PC-3 (cell line): Measurements from ENCODE around the gene BIVM. TPM values are rescaled to one million over a fixed set of nuclear protein-coding genes. Genes with fewer than 3 reads are reported as not detected.

ENCODE experiments used
- ATAC-seq: fragments of 200-7000 bp; cut with Tn5 transposase; 2 replicates; pipeline ENCODE4 v1.9.1; 2020; ENCODE audit warnings: mild to moderate bottlenecking, moderate library complexity
- BruUV-seq: library from RNA; stranded (reverse); fragments of 400-500 nt; replicated peaks from 2 replicates; lab custom pipeline; 2021; lab: Mats Ljungman, UMichigan
- CTCF ChIA-PET: fragments of 300-600 bp; sonication (Branson Sonifier 250); formaldehyde crosslinking; loops from one replicate; lab custom pipeline; 2022; ENCODE audit warnings: antibody characterized with exemption; lab: Charles Lee
- POLR2A ChIA-PET: fragments of 300-600 bp; sonication (Branson Sonifier 250); formaldehyde crosslinking; loops from one replicate; lab custom pipeline; 2022; ENCODE audit warnings: antibody characterized with exemption; ENCODE audit not compliant: unreplicated experiment; lab: Charles Lee
- DNase-seq: peaks from one replicate; pipeline ENCODE4 v3.0.0-alpha.2; 2015
- H2AFZ ChIP-seq: fragments of 300-600 bp; sonication (generic); 2 replicates; pipeline ENCODE4 v1.6.0; 2016; ENCODE audit warnings: antibody characterized with exemption, low read length
- H3F3A ChIP-seq: fragments of 300-600 bp; sonication (generic); one replicate; pipeline ENCODE4 v1.6.0; 2017; ENCODE audit warnings: antibody characterized with exemption, low read length, control low read depth, mild to moderate bottlenecking; ENCODE audit not compliant: unreplicated experiment
- H3K27ac ChIP-seq: fragments of 300-600 bp; sonication (generic); 2 replicates; pipeline ENCODE4 v1.5.1; 2016; ENCODE audit warnings: mild to moderate bottlenecking, low read length
- H3K27me3 ChIP-seq: fragments of 300-600 bp; sonication (generic); 2 replicates; pipeline ENCODE4 v1.6.1; 2016; ENCODE audit warnings: low read length, mixed read lengths
- H3K36me3 ChIP-seq: fragments of 300-600 bp; sonication (generic); 2 replicates; pipeline ENCODE4 v1.6.1; 2016; ENCODE audit warnings: low read depth, mixed run types, low read length, mixed read lengths
- H3K4me1 ChIP-seq: fragments of 300-600 bp; sonication (generic); 2 replicates; pipeline ENCODE4 v1.5.1; 2016; ENCODE audit warnings: low read length; ENCODE audit not compliant: insufficient read depth
- H3K4me2 ChIP-seq: fragments of 300-600 bp; sonication (generic); 2 replicates; pipeline ENCODE4 v1.6.0; 2016; ENCODE audit warnings: low read length
- H3K4me3 ChIP-seq: fragments of 300-600 bp; sonication (generic); 2 replicates; pipeline ENCODE4 v1.5.1; 2016; ENCODE audit warnings: mild to moderate bottlenecking, low read length, mixed read lengths
- H3K79me2 ChIP-seq: fragments of 300-600 bp; sonication (generic); 2 replicates; pipeline ENCODE4 v1.6.1; 2017; ENCODE audit warnings: low read length, mixed read lengths
- H3K9ac ChIP-seq: fragments of 300-600 bp; sonication (generic); 2 replicates; pipeline ENCODE4 v1.6.0; 2016; ENCODE audit warnings: mild to moderate bottlenecking, low read length
- H3K9me2 ChIP-seq: fragments of 300-600 bp; sonication (generic); replicated peaks from 2 replicates; pipeline ENCODE4 v1.6.1; 2016; ENCODE audit warnings: mixed run types, low read length, mixed read lengths
- H3K9me3 ChIP-seq: fragments of 300-600 bp; sonication (generic); 2 replicates; pipeline ENCODE4 v1.6.1; 2016; ENCODE audit warnings: low read length, mixed read lengths
- H4K20me1 ChIP-seq: fragments of 300-600 bp; sonication (generic); 2 replicates; pipeline ENCODE4 v1.6.1; 2016; ENCODE audit warnings: low read length, mixed read lengths
- CTCF ChIP-seq: fragments of 300-600 bp; sonication (generic); conservative IDR thresholded peaks from 2 replicates; pipeline ENCODE4 v1.5.1; 2017; ENCODE audit warnings: antibody characterized with exemption, low read depth, mild to moderate bottlenecking, low read length
- EZH2 ChIP-seq: fragments of 300-600 bp; sonication (generic); IDR thresholded peaks from one replicate; pipeline ENCODE4 v1.6.1; 2017; ENCODE audit warnings: antibody characterized with exemption, mild to moderate bottlenecking, low read length; ENCODE audit not compliant: unreplicated experiment
- EZH2phosphoT487 ChIP-seq: fragments of 300-600 bp; sonication (generic); IDR thresholded peaks from 2 replicates; pipeline ENCODE4 v1.6.1; 2018; ENCODE audit warnings: mild to moderate bottlenecking, antibody characterized with exemption, low read length, borderline replicate concordance
- intact Hi-C: fragments of 100-400 bp; cut with micrococcal nuclease; formaldehyde crosslinking; loops from 2 replicates; pipeline ENCODE4 v1.9.0; 2023
- total RNA-seq: library from RNA; depleted of rRNA; stranded (reverse); fragments of >200 nt; gene quantifications from 2 replicates; pipeline ENCODE4 v1.2.3, GENCODE V29; 2014

The BIVM gene
- total RNA-seq, 1 experiment from 2014 or later, result 6.7 TPM

GRCh38 chr13:102758842-102759241, 40.1 kb upstream of the BIVM start:
- ChIA-PET POLR2A (no interaction called here), CTCF (no interaction called here)
- Histone ChIP-seq H4K20me1 (no peaks in the 10 kb centered on the region), H3K4me2 (no peak overlapping the region), H3K4me1 (no peaks in the 10 kb centered on the region), H3K79me2 (no peaks in the 10 kb centered on the region), H3K27ac (no peak overlapping the region), H3K27me3 (no peaks in the 10 kb centered on the region), H3K9ac (no peak overlapping the region), H2AFZ (no peak overlapping the region), H3K4me3 (no peak overlapping the region), H3K9me2 (no peaks in the 10 kb centered on the region), H3K36me3 (no peaks in the 10 kb centered on the region), H3K9me3 (no peaks in the 10 kb centered on the region), H3F3A (no peaks in the 10 kb centered on the region)
- ATAC-seq (no peak), DNase-seq (no peak)
- BruUV-seq, result no TSS peak
- TF ChIP-seq CTCF (no peak), EZH2phosphoT487 (no peak), EZH2 (no peak)
- intact Hi-C loops, result no loop called here

- no TSS peak for BruUV-seq
- no peaks in the 10 kb centered on the region for H3K9me2 ChIP-seq
- no peaks in the 10 kb centered on the region for H3K9me3 ChIP-seq
- H3K27me3 ChIP-seq, result no peaks in the 10 kb centered on the region
- CTCF ChIA-PET, result no interaction called here
- DNase-seq (no peak), ATAC-seq (no peak)
- H3K4me1 ChIP-seq, result no peaks in the 10 kb centered on the region
- POLR2A ChIA-PET, result no interaction called here
- H3K79me2 ChIP-seq, result no peaks in the 10 kb centered on the region
- intact Hi-C loops, result no loop called here
- H4K20me1 ChIP-seq, result no peaks in the 10 kb centered on the region
- H3K36me3 ChIP-seq, result no peaks in the 10 kb centered on the region
- TF ChIP-seq EZH2, result no peak
- TF ChIP-seq CTCF, result no peak
- TF ChIP-seq EZH2phosphoT487, result no peak
- no peak overlapping the region for H3K4me3 ChIP-seq
- H3K9ac ChIP-seq, result no peak overlapping the region
- no peaks in the 10 kb centered on the region for H3F3A ChIP-seq
- H2AFZ ChIP-seq, result no peak overlapping the region
- no peak overlapping the region for H3K27ac ChIP-seq
- no peak overlapping the region for H3K4me2 ChIP-seq
Measured at GRCh38 chr13:102761071-102761470, 37.8 kb upstream of the BIVM start.

GRCh38 chr13:102763741-102764140, 35.2 kb upstream of the BIVM start:
- BruUV-seq, result no TSS peak
- Histone ChIP-seq H3K79me2 (no peaks in the 10 kb centered on the region), H2AFZ (no peak overlapping the region), H3K4me3 (no peak overlapping the region), H3K9me3 (no peaks in the 10 kb centered on the region), H3K27me3 (no peaks in the 10 kb centered on the region), H3K4me1 (no peaks in the 10 kb centered on the region), H3K9me2 (no peaks in the 10 kb centered on the region), H3K36me3 (no peaks in the 10 kb centered on the region), H3K4me2 (no peak overlapping the region), H4K20me1 (no peaks in the 10 kb centered on the region), H3K9ac (no peak overlapping the region), H3F3A (no peaks in the 10 kb centered on the region), H3K27ac (no peak overlapping the region)
- TF ChIP-seq CTCF (no peak), EZH2 (no peak), EZH2phosphoT487 (no peak)
- intact Hi-C loops, result no loop called here
- DNase-seq, result no peak
- no peak for ATAC-seq
- CTCF ChIA-PET, result no interaction called here
- POLR2A ChIA-PET, result no interaction called here
